Measurements from ENCODE around the gene CREB3L2.

GRCh38 chr7:137932881-137933269 is 69.0 kb downstream of the CREB3L2 start:
- TF ChIP-seq CTCF (IDR thresholded peaks at IDR 0.05 in 4 of 5, conservative IDR thresholded peaks at IDR 0.05 in 1 of 5): no peak
- no peak for TF ChIP-seq POLR2A (IDR thresholded peaks at IDR 0.05)
